Measurements from ENCODE around the gene NSMCE1. TPM values are rescaled to one million over a fixed set of nuclear protein-coding genes. Genes with fewer than 3 reads are reported as not detected.
A peak's percentile ranks its signal among the peaks of the same experiment; 100 is the strongest.

The NSMCE1 gene
- total and polyA plus RNA-seq, 2 of the 4 experiments (the other 2 are of a cell fraction), result 47.5 to 120 TPM

GRCh38 chr16:27293343-27293742 is 24.8 kb upstream of the NSMCE1 start:
- Histone ChIP-seq H3K36me3 (ENCODE audit: control insufficient read depth, insufficient read depth, low read length) (no peaks in the 10 kb centered on the region), H4K91ac (ENCODE audit: insufficient read depth, low read depth, low read length) (no peak overlapping the region), H2BK20ac (ENCODE audit: low read depth, low read length) (no peak overlapping the region), H3K9me1 (ENCODE audit: insufficient read depth, low read length) (peaks cover 8% of the 10 kb centered on the region), H3K27me3 (ENCODE audit: control insufficient read depth, insufficient read depth, low read length) (no peaks in the 10 kb centered on the region), H3K4ac (ENCODE audit: low read depth, low read length) (no peak overlapping the region), H3K27ac (ENCODE audit: insufficient read depth, low read length) (no peak overlapping the region), H2AFZ (replicated peaks; ENCODE audit: low read length, poor library complexity) (no peak overlapping the region), H3K9ac (ENCODE audit: low read depth, low read length) (no peak overlapping the region), H4K5ac (ENCODE audit: low read depth, low read length) (no peak overlapping the region), H3K23ac (ENCODE audit: low read depth, low read length) (no peak overlapping the region), H3K9me3 (ENCODE audit: control insufficient read depth, insufficient read depth, low read length) (no peaks in the 10 kb centered on the region), H2BK15ac (ENCODE audit: low read depth, low read length) (no peak overlapping the region), H4K20me1 (ENCODE audit: insufficient read depth, low read length) (no peaks in the 10 kb centered on the region), H2BK5ac (ENCODE audit: low read depth, low read length, poor library complexity, severe bottlenecking) (no peak overlapping the region), H2BK120ac (ENCODE audit: low read depth, low read length) (0 out of 2 replicates have a peak overlapping the region, but pooled peaks have one; percentile 3), H3K56ac (ENCODE audit: extremely low read depth, insufficient read depth, low read length) (no peak overlapping the region), H4K8ac (ENCODE audit: low read depth in 2 of 2, low read length in 2 of 2) (no peak overlapping the region), H3K18ac (ENCODE audit: low read depth, low read length) (no peak overlapping the region), H3K4me1 (ENCODE audit: control insufficient read depth, insufficient read depth, low read length) (no peaks in the 10 kb centered on the region; the same call in 1 of the 2 replicates), H3K14ac (replicated peaks; ENCODE audit: low read depth, low read length) (no peak overlapping the region), H3K79me1 (ENCODE audit: low read depth in 1 of 2, low read length in 2 of 2) (no peaks in the 10 kb centered on the region), H2AK9ac (replicated peaks; ENCODE audit: low read depth, low read length, poor library complexity) (no peak overlapping the region), H3K4me3 (ENCODE audit: insufficient read depth, low read depth, low read length) (no peak overlapping the region), H3K4me2 (ENCODE audit: low read depth, low read length) (no peak overlapping the region), H2AK5ac (ENCODE audit: low read depth, low read length) (0 out of 2 replicates have a peak overlapping the region, but pooled peaks have one; percentile 9)
- dilution Hi-C loops (cut with HindIII; ENCODE audit: low sequenced_read_pairs, unreplicated experiment) (no loop called here), intact Hi-C loops (cut with micrococcal nuclease) (no loop called here), in situ Hi-C loops (cut with MboI; ENCODE audit: low sequenced_read_pairs) (no loop called here)
- ChIA-PET CTCF (no interaction called here), POLR2A (ENCODE audit: unreplicated experiment) (no interaction called here)
- TF ChIP-seq CEBPB (IDR thresholded peaks at IDR 0.05; ENCODE audit: low read depth, low read length) (no peak), ELK1 (IDR thresholded peaks at IDR 0.05; ENCODE audit: borderline replicate concordance, low read depth, low read length) (no peak), RFX5 (IDR thresholded peaks at IDR 0.05; ENCODE audit: low read depth, low read length) (no peak), BHLHE40 (IDR thresholded peaks at IDR 0.05; ENCODE audit: low read depth, low read length) (no peak), MAZ (IDR thresholded peaks at IDR 0.05; ENCODE audit: borderline replicate concordance, low read depth, low read length) (no peak), FOS (IDR thresholded peaks at IDR 0.05; ENCODE audit: low read depth, low read length) (no peak), SMC3 (IDR thresholded peaks at IDR 0.05; ENCODE audit: low read depth, low read length) (no peak), NFE2L2 (IDR thresholded peaks at IDR 0.05; ENCODE audit: low read depth, low read length) (no peak), RCOR1 (IDR thresholded peaks at IDR 0.05; ENCODE audit: insufficient replicate concordance, low read length) (no peak)
- TF ChIP-seq, protein P1, sequence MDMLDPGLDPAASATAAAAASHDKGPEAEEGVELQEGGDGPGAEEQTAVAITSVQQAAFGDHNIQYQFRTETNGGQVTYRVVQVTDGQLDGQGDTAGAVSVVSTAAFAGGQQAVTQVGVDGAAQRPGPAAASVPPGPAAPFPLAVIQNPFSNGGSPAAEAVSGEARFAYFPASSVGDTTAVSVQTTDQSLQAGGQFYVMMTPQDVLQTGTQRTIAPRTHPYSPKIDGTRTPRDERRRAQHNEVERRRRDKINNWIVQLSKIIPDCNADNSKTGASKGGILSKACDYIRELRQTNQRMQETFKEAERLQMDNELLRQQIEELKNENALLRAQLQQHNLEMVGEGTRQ (IDR thresholded peaks at IDR 0.05; ENCODE audit: low read depth, low read length), result no peak
- DNase-seq (no peak), ATAC-seq (ENCODE audit: low read depth) (no peak)
- WGBS, 2 experiments (ENCODE audit: extremely low coverage in 2 of 2, insufficient read length in 1 of 2), result 50% methylated on average over 1 of the region's 5 CpGs; no CpG with 5 or more reads in 1 of the 2 experiments
- BruUV-seq (replicated peaks), result no TSS peak
